DND-41 (cell line): ENCODE measurements around the gene CTSC.
A peak's percentile ranks its signal among the peaks of the same experiment; 100 is the strongest.

ENCODE experiments used
- ATAC-seq: fragments of 200-7000 bp; cut with Tn5 transposase; 3 replicates; pipeline ENCODE4 v1.9.1; 2021; ENCODE audit warnings: low read depth; ENCODE audit not compliant: insufficient read depth
- DNase-seq: peaks from one replicate; pipeline ENCODE4 v3.0.0-alpha.2; 2020
- H2AFZ ChIP-seq: 2 replicates; pipeline ENCODE4 v1.6.0; 2012; ENCODE audit warnings: low read depth, low read length
- H3K27ac ChIP-seq: 2 replicates; pipeline ENCODE4 v1.5.1; 2012; ENCODE audit warnings: low read length, inconsistent platforms
- H3K27me3 ChIP-seq: fragments of 200-600 bp; sonication (generic); 2 replicates; pipeline ENCODE4 v1.6.0; 2012; ENCODE audit warnings: low read length, mild to moderate bottlenecking, inconsistent platforms; ENCODE audit not compliant: insufficient read depth, poor library complexity
- H3K36me3 ChIP-seq: 2 replicates; pipeline ENCODE4 v1.5.1; 2012; ENCODE audit warnings: low read length, inconsistent platforms; ENCODE audit not compliant: insufficient read depth
- H3K4me1 ChIP-seq: 2 replicates; pipeline ENCODE4 v1.5.1; 2012; ENCODE audit warnings: mild to moderate bottlenecking, low read length; ENCODE audit not compliant: insufficient read depth
- H3K4me2 ChIP-seq: 2 replicates; pipeline ENCODE4 v1.6.0; 2012; ENCODE audit warnings: mild to moderate bottlenecking, moderate library complexity, low read length, inconsistent platforms; ENCODE audit not compliant: insufficient read depth
- H3K4me3 ChIP-seq, 2 experiments: fragments of 200-600 bp in 1 of 2; shearing (Covaris generic) in 1 of 2; 2 replicates each; pipeline ENCODE4 v1.5.1; 2012 to 2016; ENCODE audit warnings: inconsistent platforms in 2 of 2, low read length in 2 of 2, mild to moderate bottlenecking in 2 of 2, low read depth in 1 of 2, moderate library complexity in 1 of 2
- H3K79me2 ChIP-seq: 2 replicates; pipeline ENCODE4 v1.6.0; 2012; ENCODE audit warnings: low read length, inconsistent platforms; ENCODE audit not compliant: insufficient read depth
- H3K9ac ChIP-seq: 2 replicates; pipeline ENCODE4 v1.6.0; 2012; ENCODE audit warnings: low read depth, mild to moderate bottlenecking, inconsistent platforms, low read length, moderate library complexity
- H3K9me3 ChIP-seq: 2 replicates; pipeline ENCODE4 v1.5.1; 2012; ENCODE audit warnings: low read length, moderate library complexity, mild to moderate bottlenecking, inconsistent platforms; ENCODE audit not compliant: insufficient read depth, severe bottlenecking
- H4K20me1 ChIP-seq: 2 replicates; pipeline ENCODE4 v1.6.0; 2012; ENCODE audit warnings: low read length; ENCODE audit not compliant: insufficient read depth
- EZH2 ChIP-seq: IDR thresholded peaks from 3 replicates; pipeline ENCODE4 v1.6.1; 2012; ENCODE audit warnings: borderline replicate concordance, low read depth, mild to moderate bottlenecking, moderate library complexity, low read length, inconsistent platforms; ENCODE audit not compliant: severe bottlenecking
- TF ChIP-seq, protein P1 (sequence below): IDR thresholded peaks from 2 replicates; pipeline ENCODE4 v1.5.1; 2012; ENCODE audit warnings: borderline replicate concordance, low read length, moderate library complexity, mild to moderate bottlenecking; ENCODE audit not compliant: poor library complexity, severe bottlenecking; ENCODE audit errors: extremely low read depth

The CTSC gene

DNA sequence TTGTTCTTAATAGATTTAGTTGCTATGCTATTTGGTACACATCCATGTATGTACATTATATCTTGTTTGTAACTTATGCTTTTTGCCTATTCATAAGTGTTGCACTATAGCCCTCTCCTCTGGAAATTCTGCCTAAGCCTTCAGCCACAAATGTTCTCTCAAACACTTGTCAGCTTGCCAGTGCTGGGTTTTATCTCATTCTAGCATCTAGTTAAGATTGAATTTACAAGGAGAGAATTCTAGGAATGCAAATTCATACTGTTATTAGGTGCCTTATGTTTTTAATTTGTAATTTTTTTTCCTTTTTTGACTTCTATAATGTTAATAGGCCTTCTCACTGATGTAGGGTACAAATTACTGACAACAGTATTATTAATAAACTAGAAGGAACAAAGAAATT is 14.6 kb upstream of the CTSC start:
- H2AFZ ChIP-seq = no peak overlapping the region
- H3K4me1 ChIP-seq = peaks cover 15% of the 10 kb centered on the region
- H3K79me2 ChIP-seq = no peaks in the 10 kb centered on the region
- H3K4me3 ChIP-seq = no peak overlapping the region
- no peak overlapping the region for H3K27ac ChIP-seq
- no peak for TF ChIP-seq EZH2
- TF ChIP-seq, protein P1, sequence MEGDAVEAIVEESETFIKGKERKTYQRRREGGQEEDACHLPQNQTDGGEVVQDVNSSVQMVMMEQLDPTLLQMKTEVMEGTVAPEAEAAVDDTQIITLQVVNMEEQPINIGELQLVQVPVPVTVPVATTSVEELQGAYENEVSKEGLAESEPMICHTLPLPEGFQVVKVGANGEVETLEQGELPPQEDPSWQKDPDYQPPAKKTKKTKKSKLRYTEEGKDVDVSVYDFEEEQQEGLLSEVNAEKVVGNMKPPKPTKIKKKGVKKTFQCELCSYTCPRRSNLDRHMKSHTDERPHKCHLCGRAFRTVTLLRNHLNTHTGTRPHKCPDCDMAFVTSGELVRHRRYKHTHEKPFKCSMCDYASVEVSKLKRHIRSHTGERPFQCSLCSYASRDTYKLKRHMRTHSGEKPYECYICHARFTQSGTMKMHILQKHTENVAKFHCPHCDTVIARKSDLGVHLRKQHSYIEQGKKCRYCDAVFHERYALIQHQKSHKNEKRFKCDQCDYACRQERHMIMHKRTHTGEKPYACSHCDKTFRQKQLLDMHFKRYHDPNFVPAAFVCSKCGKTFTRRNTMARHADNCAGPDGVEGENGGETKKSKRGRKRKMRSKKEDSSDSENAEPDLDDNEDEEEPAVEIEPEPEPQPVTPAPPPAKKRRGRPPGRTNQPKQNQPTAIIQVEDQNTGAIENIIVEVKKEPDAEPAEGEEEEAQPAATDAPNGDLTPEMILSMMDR = no peak
- no peaks in the 10 kb centered on the region for H3K9me3 ChIP-seq
- H4K20me1 ChIP-seq = no peaks in the 10 kb centered on the region
- no peaks in the 10 kb centered on the region for H3K36me3 ChIP-seq
- ATAC-seq (no peak), DNase-seq (no peak)
- H3K4me2 ChIP-seq = no peak overlapping the region
- H3K9ac ChIP-seq = no peak overlapping the region
- no peaks in the 10 kb centered on the region for H3K27me3 ChIP-seq

DNA sequence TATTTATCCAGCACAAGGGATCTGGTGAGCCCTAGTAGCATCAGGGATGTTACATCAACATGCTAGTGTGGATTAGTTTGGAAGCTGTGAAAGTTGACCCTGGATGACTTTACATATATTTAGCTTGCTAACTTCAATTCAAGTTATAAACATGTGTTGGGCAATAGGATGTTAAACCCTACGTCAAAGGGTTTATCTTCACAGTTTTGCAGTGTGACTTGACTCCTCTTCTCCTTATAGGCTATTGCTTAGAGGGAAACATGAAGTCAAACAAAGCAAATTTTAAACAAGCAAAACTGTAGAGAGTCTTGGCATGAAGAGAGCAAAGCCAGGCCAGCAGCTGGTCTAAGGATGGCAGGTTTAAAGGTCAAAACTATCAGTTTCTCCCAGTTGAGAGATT is 11.3 kb upstream of the CTSC start:
- H3K4me2 ChIP-seq = no peak overlapping the region
- H4K20me1 ChIP-seq = no peaks in the 10 kb centered on the region
- H3K9ac ChIP-seq = no peak overlapping the region
- TF ChIP-seq, protein P1 = no peak
- TF ChIP-seq EZH2 = no peak
- no peaks in the 10 kb centered on the region for H3K36me3 ChIP-seq
- no peak overlapping the region for H2AFZ ChIP-seq
- H3K79me2 ChIP-seq = no peaks in the 10 kb centered on the region
- no peaks in the 10 kb centered on the region for H3K27me3 ChIP-seq
- H3K27ac ChIP-seq = no peak overlapping the region
- no peak overlapping the region for H3K4me3 ChIP-seq
- H3K4me1 ChIP-seq = peaks cover 28% of the 10 kb centered on the region
- ATAC-seq (no peak), DNase-seq (no peak)
- no peaks in the 10 kb centered on the region for H3K9me3 ChIP-seq

DNA sequence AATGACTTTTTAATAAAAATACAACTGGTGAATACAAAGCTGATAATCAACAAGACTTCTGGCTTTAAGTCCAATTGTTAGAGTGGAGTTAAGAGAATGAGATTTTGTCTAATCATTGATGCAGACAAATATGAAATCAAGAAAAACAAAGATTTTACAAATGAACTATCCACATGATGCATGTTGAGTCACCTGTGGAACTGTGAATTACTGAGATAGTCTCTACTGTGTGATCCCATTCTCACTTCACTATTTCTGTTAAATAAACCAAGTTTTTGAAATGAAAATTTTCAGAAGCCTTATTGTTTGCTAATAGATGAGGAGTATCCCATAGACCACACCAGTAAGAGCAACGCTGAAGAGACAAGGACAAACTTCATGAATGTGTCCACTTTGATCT is 8.4 kb upstream of the CTSC start:
- Histone ChIP-seq H3K4me3 (no peak overlapping the region), H3K4me1 (peaks cover 34% of the 10 kb centered on the region), H3K79me2 (no peaks in the 10 kb centered on the region), H3K27me3 (no peaks in the 10 kb centered on the region), H3K27ac (no peak overlapping the region), H3K9ac (no peak overlapping the region), H3K4me2 (no peak overlapping the region), H4K20me1 (no peaks in the 10 kb centered on the region), H3K9me3 (no peaks in the 10 kb centered on the region), H3K36me3 (no peaks in the 10 kb centered on the region), H2AFZ (no peak overlapping the region)
- no peak for DNase-seq
- no peak for ATAC-seq
- TF ChIP-seq, protein P1 = no peak
- no peak for TF ChIP-seq EZH2

DNA sequence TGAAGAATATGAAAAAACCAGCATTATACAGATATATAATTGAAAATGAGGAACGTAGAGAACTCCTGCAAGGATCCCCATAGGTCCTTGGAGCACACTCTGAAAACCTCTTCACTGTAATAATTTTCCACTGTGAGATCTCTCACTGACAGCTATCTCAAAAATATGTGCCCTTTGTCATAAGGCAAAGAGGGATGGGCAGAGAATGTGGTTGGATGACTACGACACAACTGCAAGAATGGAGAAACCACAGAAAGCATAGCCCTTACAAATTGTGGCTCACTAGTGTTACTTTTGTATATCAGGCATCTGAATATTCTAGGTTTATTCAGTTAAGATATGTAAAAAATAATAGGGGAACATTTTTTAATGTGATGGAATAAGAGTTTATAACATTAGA is 7.9 kb upstream of the CTSC start:
- no peak overlapping the region for H3K27ac ChIP-seq
- H3K4me2 ChIP-seq = no peak overlapping the region
- no peak overlapping the region for H3K4me3 ChIP-seq
- TF ChIP-seq, protein P1 = no peak
- no peak for TF ChIP-seq EZH2
- no peaks in the 10 kb centered on the region for H4K20me1 ChIP-seq
- ATAC-seq (peak; percentile 55), DNase-seq (no peak)
- H3K79me2 ChIP-seq = no peaks in the 10 kb centered on the region
- no peak overlapping the region for H3K9ac ChIP-seq
- H2AFZ ChIP-seq = no peak overlapping the region
- no peaks in the 10 kb centered on the region for H3K27me3 ChIP-seq
- no peaks in the 10 kb centered on the region for H3K9me3 ChIP-seq
- H3K36me3 ChIP-seq = no peaks in the 10 kb centered on the region
- peaks cover 39% of the 10 kb centered on the region for H3K4me1 ChIP-seq
